CD4-positive, alpha-beta T cell treated with Interleukin-10 for 1 hour (primary cell): ENCODE data around the gene RING1.

ENCODE experiments used
- DNase-seq: peaks from one replicate; pipeline ENCODE4 v3.0.0-alpha.2; 2020

RING1 gene

DNA sequence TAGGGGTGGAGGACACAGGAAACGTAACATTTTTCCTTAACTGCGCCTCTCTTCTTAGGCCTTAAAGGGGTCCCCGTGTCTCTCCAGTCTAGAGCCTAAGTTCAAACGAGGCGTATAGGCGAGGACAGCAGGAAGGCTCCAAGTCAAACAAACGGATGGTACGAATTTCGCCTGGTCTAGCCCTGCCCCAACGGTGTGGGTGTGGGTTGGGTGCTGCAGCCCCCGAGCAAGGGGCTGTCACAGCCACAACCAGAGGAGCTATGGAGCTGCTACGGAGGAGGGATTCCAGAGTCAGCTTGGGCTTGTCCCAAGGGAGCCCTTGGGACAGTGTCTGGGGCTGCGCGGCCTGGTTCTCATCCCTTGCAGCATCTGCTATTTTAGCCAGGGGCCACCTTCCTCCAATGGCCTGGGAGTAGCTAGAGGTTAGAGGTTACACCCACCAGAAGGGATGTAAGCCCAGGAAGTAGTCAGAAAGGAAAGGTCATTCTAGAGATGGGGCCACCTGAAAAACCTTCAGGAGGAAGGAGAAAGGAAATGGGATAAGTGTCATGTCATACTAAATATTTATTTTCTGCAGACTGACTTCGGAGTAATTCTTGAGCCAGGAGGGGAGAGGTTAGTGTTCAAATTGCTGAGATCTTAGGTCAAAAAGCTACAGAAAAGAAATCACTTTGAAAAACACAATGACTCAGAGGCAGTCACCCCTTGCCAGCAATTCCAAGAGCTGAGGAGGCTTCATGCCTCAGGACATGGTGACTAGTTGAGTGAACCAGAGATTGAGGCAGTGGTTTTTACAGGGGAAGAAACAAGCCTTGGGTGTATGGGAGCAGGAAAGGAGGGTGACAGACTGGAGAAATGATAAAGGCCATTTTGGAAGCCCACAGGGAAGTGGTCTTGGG lies 41.7 kb downstream of the RING1 start:
- DNase-seq: no peak

DNA sequence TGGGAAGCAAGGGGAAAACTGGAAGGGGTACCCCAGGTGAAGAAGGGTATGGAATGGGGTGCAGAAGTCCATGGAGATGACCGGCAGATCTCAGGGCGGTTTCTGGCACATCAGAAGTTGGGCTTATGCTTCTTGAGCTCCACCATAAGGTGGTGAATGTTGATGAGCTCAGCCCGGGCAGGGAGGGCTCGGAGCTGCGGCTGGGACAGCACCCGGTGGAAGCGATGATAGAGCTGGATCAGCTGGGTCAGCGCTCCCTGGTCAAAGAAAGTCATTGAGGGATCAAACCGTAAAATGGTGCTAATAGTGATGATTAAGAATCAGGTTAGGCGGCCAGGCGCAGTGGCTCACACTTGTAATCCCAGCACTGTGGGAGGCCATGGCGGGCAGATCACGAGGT lies 42.4 kb downstream of the RING1 start:
- DNase-seq: no peak

DNA sequence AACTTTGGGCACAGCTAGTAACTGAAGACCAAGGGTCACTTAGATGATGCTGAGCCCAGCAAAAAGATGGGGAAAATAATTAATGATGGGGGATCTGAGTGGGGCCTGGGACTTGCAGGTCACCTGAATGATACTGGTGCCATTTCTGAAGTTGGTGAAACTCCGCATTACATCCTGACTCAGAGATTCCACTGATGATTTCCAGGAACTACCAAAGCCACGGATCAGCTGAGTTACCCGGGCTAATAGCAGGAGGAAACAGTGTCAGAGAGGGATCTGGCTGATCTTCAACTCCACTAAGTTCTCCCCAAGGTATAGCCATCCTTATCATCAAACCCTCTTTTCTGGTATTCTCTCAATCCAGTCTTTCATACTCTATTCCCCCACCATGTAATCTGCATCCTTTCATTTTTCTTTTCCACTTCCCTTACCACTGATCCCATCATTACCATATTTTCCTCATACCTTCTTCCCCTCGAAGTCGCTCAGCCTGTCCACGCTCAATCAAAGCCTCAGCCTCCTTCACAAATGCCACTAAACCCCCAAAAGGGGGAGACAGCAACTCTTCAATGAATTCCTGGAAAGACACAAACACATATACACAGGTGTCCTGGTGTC lies 43.2 kb downstream of the RING1 start:
- no peak for DNase-seq

DNA sequence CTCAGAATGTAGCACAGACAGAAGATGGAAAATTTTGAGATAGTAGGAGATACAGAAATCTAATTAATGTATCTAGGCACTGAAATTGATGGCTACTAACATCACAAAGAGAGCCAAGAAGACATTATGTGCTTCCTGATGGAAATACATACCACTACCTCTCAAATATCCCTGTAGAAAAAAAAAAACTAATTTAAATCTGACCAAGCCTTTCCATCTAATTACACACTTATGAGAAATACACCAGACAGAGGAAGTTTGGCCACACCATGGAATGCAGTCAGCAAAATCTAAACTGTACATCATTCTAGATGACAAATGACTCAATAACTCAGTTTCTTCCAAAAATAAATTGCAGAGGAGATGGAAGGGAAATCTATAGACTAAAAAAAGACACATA lies 44.5 kb downstream of the RING1 start:
- DNase-seq: no peak

DNA sequence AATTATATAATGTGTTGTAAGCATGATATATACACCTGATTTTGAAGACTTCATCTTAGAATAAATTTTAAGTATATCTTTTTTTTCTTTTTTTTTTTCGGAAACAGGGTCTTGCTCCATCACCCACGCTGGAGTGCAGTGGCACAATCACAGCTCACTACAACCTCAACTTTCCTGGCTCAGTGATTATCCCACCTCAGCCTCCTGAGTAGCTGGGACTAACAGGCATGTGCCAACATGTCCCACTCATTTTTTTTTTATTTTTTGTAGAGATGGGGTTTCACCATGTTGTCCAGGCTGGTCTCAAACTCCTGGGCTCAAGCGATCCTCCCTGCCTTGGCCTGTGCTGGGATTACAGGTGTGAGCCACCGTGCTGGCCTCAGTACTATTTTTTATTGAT lies 46.3 kb downstream of the RING1 start:
- DNase-seq: no peak

DNA sequence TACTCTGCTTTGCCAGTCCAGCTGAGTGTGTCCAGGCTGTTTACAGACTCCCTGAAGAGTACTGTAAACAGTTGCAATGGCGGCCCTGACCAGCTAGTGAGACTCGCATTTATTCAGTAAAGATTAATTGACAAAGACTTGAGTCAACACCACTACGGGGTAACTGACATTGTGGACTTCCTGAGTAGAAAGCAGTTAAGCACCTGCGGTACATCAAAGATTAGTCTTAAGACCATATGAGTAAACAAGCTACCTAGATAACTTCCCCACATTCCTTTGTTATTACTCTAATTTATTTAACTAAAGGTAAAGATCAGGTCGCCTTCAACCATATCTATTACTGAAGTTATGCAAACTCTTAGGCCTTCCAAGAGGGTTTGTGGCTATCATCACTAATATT lies 50.7 kb downstream of the RING1 start:
- DNase-seq: no peak
